Measurements from ENCODE around the gene GALNTL6.

The GALNTL6 gene

GRCh38 chr4:171812665-171813525, at the start of gene GALNTL6:
Gene GALNTL6 (plus strand): TSS chr4:171813404.
- peak; percentile 32 for DNase-seq

DNA sequence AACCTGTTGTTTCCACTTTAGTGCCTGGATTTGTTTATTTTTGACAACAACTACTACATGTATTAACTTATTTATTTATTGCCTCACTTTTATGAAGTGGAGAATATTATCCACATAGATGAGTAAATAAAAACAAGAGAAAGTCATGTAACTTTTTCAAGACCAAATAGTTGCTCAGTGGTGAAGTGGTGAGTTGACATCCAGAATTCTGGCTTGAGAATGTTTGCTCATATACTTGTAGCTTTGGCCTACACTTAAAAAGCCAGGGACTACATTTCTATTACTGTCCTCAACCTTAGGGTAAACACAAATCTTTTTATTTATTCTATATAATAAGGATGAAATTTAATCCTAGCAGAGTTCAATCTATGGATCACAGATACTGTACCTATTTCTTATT, 47.7 kb upstream of the GALNTL6 start:
- no peak for DNase-seq

DNA sequence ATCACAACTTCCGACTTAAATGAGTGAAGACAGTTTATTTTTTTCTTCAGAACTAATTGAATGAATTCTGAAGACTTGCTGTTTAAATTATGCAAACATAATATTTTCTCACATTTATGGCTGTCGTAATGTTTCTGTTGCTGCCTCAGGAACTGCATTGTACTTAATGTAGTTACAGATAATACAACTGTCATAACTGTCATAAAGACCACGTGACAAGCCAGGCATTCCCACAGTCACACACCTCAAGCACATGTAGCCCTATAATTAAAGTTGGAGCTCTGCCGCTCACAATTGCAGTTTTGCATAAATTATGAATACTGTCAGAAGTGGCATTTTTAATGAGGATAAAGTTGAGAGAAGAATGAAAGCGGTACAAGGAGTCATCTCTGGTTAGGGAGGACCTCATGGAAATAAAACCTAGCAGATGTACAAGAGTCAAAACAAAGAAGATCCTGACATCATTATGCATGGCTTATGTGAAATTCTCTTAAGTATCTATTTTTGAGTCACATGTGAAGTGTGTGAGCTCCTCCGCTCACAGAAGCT, 38.5 kb upstream of the GALNTL6 start:
- DNase-seq = no peak

GRCh38 chr4:171779301-171779700, 33.9 kb upstream of the GALNTL6 start:
- no peak for DNase-seq

- no peak for DNase-seq
Measured at GRCh38 chr4:171785388-171785787, 27.8 kb upstream of the GALNTL6 start.

GRCh38 chr4:171793723-171794122, 19.5 kb upstream of the GALNTL6 start:
- DNase-seq = no peak

GRCh38 chr4:171794528-171794927, 18.7 kb upstream of the GALNTL6 start:
- no peak for DNase-seq

- no peak for DNase-seq
Measured at GRCh38 chr4:171809854-171810253, 3.4 kb upstream of the GALNTL6 start.

- no peak for DNase-seq
Measured at GRCh38 chr4:171812333-171812664, 905 bp upstream of the GALNTL6 start.

GRCh38 chr4:171813526-171814250, 484 bp downstream of the GALNTL6 start:
- peak; percentile 26 for DNase-seq

DNA sequence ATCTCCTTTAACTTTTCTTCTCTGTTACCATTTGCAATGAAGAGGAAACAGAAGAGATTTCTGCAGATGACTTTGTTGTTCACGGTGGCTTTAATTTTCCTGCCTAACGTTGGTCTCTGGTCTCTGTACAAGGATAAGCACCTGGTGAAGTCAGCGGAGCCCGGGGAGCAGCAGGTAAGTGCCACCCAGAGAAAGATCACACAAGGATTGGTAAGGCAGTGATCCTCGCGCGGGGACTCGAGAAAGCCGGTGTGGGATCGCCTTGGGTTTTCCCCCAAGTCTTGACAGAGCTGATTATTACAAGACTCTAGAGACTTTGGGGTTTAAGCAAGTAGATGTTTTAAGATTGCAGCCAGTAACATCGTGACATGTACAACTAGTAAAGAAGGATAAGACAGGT, 1.3 kb downstream of the GALNTL6 start:
- no peak for DNase-seq

DNA sequence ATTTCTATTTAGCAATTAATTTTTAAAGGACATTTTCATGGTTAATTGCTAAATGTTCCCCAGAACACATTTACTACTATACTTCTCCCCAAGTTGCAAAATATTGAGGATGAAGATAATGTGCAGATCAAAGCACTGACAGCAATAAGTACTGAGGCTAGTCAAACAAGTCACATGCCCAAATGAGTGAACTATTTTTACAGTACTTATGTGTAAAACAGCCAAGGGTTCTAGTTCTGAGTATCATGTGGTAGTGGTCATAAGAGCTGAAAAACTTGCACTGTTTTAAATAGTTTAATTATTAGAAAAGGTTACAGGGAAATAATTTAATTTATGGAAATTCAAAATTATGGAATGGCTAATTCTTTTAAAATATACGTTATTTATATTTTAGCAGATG, 3.8 kb downstream of the GALNTL6 start:
- no peak for DNase-seq

DNA sequence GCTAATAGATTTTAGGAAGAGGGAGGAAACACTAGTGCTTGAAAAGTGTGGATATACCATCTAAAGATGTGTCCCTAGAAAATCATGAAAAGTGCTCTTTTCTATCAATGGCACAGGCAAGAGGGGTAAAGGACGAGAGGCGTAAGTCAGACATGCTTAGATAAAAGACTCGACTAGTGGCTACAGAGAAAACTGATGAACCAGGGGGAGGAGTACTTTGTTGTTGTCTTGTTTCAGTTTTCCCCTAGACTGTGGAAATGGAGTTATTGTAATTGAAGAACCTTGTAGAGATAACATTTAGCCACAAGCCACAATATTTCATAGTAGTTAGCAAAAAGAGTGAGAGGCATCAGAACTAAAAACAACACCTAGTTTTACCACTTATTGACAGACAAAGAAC, 21.4 kb downstream of the GALNTL6 start:
- DNase-seq = no peak

DNA sequence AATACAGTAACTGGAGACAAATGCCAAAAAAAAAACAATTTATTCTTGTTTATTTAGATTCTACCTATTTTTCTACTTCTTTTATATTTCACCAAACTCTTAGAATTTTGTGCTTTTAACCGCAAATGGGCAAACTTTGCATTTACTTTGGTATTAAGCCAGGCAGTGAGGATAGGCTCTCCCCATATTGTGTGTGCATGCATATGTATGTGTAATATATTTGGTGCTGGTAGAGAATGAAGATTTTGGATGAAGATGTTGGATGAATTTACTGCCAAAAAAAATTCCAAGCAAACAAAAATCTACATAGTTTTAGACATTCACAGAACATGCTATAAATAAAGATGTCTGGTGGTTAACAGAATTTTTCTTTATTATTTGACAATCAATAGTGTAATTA, 30.3 kb downstream of the GALNTL6 start:
- DNase-seq = no peak

DNA sequence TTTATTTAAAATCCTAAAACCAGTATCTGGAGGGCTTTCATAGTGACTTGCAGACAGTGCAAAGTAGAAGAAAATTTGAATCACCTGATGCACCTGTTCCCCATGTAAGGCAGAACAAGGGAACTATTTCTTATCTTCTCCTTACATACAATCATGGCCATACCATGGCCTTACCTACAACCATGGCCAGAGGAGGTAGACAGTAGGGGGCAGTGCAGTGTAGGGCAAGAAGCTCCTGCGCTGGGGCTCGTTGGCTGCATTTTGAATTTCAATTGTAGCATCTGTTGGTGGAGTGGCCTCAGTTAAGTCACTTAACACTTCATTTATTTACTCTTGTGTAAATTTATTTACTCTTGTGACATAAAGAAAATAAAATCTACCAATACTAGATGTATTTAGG, 33.0 kb downstream of the GALNTL6 start:
- peak; percentile 21 for DNase-seq

GRCh38 chr4:171846893-171847292, 33.7 kb downstream of the GALNTL6 start:
- DNase-seq = no peak

DNA sequence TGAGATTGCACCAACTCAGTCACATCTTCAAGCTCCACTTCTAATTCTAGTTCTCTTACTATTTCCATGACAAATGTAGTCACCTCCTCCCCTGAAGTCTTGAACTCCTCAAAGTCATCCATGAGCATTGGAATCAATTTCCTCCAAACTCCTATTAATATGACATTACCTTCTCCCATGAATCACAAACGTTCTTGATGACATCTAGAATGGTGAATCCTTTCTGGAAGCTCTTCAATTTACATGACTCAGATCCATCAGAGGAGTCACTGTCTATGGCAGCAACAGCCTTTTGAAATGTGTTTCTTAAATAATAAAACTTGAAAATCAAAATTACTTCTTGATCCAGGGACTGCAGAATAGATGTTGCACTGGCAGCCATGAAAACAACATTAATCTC, 34.5 kb downstream of the GALNTL6 start:
- DNase-seq = no peak

DNA sequence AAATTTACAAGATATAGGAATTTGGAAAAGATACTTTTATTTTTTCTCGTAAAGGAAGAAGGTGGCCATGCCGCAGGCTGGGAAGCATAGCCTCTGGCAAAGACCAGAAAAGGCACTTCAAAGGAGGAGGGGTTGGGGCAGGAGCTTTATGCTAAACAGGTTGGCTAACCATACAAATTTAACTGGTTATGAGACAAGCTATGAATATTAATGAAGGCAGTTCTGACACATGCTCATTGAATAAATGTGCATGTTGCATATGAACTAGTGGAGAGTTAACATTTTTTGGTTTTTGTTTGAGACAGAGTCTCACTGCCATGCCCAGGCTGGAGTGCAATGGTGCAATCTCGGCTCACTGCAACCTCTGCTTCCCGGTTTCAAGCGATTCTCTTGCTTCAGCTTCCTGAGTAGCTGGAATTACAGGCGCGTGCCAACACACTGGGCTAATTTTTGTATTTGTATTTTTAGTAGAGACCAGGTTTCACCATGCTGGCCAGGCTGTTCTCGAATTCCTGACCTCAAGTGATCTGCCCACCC, 36.5 kb downstream of the GALNTL6 start:
- no peak for DNase-seq

- no peak for DNase-seq
Measured at GRCh38 chr4:171851295-171851694, 38.1 kb downstream of the GALNTL6 start.

GRCh38 chr4:171857302-171858012, 44.3 kb downstream of the GALNTL6 start:
- no peak for DNase-seq

GRCh38 chr4:171875291-171875690, 62.1 kb downstream of the GALNTL6 start:
- DNase-seq = no peak

- no peak for DNase-seq
Measured at GRCh38 chr4:171876636-171877035, 63.4 kb downstream of the GALNTL6 start.

GRCh38 chr4:171880136-171880535, 66.9 kb downstream of the GALNTL6 start:
- no peak for DNase-seq
